Cerebellar nuclear complex (tissue), 1 donor: ENCODE measurements around the gene EIF2S2.

Experiments used
- DNase-seq, 2 experiments: peaks; one replicate each; lab custom pipeline; 2025; lab: John Stamatoyannopoulos, UW

EIF2S2 gene

DNA sequence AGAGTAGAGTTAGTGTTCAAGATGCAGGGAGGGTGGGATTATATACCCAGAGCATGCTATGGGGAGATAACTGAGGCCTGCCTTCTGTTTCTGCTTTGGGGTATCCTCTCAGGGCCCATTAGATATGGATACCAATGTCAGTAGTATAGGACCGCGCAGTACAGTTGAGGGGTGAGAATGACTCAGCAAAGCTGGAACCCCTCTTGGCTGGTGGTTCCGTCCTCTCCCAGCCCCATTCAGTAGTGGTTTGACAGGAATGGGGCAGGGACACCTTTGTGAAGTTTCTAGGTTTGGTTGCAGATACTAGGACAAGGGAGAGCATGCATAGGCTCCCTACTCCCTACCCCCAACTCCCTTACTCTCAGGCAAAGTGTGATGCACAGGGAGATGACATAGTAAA is 47.8 kb downstream of the EIF2S2 start:
- DNase-seq, result no peak

DNA sequence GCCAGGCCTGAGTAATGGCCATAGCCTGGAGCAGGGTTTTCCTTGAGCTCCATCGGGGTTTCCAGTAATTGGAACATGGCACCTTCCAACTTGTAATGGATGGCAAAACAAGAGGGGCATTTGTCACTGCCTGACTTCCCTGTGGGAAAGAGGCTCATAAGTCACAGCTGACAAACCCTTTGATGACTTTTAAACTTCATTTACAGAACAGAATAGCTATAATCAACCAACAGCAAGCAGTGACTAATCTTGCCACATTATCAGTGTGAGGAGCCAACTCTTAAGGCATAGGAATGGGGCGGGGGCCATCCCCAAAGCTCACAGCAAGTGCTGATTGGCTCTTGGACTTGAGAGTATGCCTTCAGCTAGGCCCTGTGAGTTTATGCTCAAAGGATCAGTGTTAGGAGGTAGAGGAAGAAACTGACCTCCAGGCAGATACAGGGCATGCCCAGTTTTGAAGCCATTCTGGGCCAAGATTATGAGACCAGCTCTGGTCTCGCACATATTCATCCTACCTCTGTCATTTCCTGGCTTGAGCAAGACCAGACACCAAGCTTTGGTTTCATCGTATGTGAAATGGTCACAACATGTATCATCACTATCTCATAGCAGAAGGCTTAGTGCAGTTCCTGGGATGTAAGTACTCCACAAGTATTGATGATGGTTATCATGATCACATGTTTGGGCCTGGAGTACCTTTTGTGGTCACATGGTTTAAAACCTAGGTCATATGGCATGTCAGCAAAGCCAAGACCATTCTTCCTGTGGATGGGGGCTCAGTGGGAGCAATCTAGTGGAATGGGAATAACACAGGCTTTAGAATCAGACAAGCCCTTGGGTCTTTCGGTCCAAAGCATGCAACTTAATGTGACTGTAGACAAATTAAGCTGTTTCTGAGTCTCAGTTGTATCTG is 49.2 kb downstream of the EIF2S2 start:
- no peak for DNase-seq

DNA sequence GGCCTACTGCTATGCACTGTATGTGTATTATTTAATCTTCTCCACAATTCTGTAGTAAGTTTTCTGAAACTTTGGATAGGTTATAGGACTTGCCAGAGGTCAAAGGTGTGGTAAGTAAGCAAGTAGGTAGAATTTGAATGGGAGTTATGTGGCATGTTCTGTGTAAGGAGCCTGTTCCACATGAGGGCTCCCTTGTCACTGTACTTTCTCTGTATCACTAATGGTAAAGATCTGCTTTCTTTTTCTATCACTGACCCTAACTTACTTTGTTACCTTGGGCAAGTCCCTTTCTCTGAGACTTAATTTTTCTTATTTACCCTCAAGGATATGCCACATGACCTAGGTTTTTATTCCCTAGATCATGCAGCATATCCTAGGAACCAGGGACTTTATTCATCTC is 50.3 kb downstream of the EIF2S2 start:
- DNase-seq, result no peak

GRCh38 chr20:34060970-34061369 is 51.1 kb downstream of the EIF2S2 start:
- no peak for DNase-seq

GRCh38 chr20:34058831-34059230 is 53.2 kb downstream of the EIF2S2 start:
- no peak for DNase-seq

GRCh38 chr20:34055290-34055689 is 56.8 kb downstream of the EIF2S2 start:
- DNase-seq, result no peak

- DNase-seq, result no peak
These were observed 59.6 kb downstream of the EIF2S2 start for GRCh38 chr20:34052414-34052813.

- DNase-seq, result no peak
These were observed 61.9 kb downstream of the EIF2S2 start for GRCh38 chr20:34049897-34050695.

GRCh38 chr20:34049389-34049788 is 62.7 kb downstream of the EIF2S2 start:
- no peak for DNase-seq

GRCh38 chr20:34047917-34048316 is 64.1 kb downstream of the EIF2S2 start:
- DNase-seq, result no peak

- no peak for DNase-seq
These were observed 64.9 kb downstream of the EIF2S2 start for GRCh38 chr20:34047010-34047687.

GRCh38 chr20:34045930-34046725 is 65.9 kb downstream of the EIF2S2 start:
- no peak for DNase-seq

- DNase-seq, result no peak
These were observed 66.7 kb downstream of the EIF2S2 start for GRCh38 chr20:34045294-34045693.

- DNase-seq, result no peak
These were observed 69.0 kb downstream of the EIF2S2 start for GRCh38 chr20:34043025-34043424.

DNA sequence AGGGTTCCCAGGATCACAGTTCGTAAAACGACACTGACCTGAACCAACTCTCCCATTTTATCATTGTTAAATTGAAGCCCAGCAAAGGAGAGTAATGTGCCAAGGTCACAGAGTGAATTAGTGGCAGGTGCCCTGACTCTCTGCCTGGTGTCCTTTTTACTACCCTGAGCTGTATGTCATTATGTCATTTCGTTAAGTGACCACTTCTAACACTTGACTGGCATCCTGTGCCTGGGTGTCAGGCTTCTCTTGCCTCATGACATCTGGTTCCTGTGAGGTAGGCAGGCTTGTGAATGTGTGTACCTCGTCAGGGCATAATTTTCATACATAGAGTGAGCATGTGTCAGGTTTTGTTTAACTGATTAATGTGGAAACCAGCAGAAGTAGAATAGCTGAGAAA is 69.8 kb downstream of the EIF2S2 start:
- no peak for DNase-seq

DNA sequence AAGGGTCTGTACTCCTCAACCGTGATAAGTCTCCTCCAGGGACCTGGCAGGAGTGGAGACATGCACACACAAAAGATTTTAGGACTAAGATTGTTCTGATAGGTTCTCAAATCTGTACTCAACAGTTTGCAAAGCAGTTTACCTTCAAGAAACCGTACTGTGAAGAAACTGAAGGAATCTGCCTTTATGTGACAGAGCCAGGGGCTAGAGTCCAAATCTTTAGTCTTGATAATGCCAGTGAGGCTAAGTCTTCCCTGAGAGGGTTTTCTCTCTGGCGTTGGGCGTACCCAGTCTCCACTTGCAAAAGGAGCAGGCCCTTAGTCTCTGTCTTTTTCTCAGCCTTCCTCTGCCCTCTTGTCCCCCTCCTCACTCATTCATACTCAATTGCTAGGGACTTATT is 70.8 kb downstream of the EIF2S2 start:
- no peak for DNase-seq

GRCh38 chr20:34040300-34040995 is 71.6 kb downstream of the EIF2S2 start:
- no peak for DNase-seq
